AG20443 (cell line): ENCODE results near the gene SH3BP4.
"Not testable (repeated sequence)": the region's sequence is repeated elsewhere in the genome, so short reads cannot be mapped to it uniquely, and the experiment has no call there.

ENCODE experiments used
- DNase-seq: peaks from one replicate; pipeline ENCODE4 v3.0.0; 2012; ENCODE audit warnings: low spot score, mixed read lengths

SH3BP4 gene

GRCh38 chr2:235057616-235058015 is 105.8 kb downstream of the SH3BP4 start:
- DNase-seq = not testable (repeated sequence)

DNA sequence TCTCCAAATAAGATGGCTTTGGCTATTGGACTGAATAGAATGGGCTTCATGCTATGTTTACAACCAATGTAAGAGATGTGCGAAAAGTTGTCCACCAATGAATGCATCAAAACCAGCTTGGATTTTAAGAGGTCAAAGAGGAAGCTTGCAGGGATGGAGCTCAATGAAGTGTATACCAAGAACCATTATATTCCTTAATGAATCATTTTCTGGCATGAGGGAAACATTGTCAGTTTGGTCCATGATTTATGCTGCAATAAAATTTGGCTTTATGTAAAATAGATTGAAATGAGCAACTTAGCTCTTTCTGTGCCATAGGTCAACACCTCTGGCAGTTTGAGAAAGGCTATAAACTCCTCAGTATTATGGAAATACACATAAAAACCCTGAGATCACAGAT is 107.3 kb downstream of the SH3BP4 start:
- DNase-seq = no peak

GRCh38 chr2:235061656-235062055 is 109.8 kb downstream of the SH3BP4 start:
- DNase-seq = no peak

DNA sequence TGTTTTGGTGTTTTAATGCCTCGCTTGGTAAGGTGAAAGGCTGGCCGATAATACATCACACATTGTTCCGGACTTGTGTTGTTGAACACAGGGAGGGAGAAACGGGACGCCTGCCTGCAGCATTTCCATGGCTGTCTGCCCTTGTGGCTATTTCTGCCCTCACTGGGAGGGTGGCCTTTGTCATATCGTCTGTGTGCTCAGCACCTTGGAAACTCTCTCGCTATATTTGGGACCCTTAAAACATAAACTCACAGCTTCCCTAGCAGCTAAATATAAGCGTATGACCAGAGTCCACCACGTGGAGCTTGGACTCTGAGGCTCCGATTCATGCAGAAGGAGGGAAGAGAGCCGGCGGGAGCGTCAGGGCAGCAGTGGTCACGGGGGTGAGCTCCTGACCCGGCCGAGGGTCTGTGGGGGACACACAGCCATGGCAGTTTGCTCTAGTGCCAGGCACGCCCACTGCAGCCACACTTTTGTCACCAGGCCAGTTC is 111.7 kb downstream of the SH3BP4 start:
- DNase-seq = no peak

- DNase-seq = no peak
Measured at GRCh38 chr2:235064976-235065375, 113.2 kb downstream of the SH3BP4 start.

GRCh38 chr2:235066490-235066889 is 114.7 kb downstream of the SH3BP4 start:
- DNase-seq = no peak

GRCh38 chr2:235066895-235067294 is 115.1 kb downstream of the SH3BP4 start:
- DNase-seq = no peak

DNA sequence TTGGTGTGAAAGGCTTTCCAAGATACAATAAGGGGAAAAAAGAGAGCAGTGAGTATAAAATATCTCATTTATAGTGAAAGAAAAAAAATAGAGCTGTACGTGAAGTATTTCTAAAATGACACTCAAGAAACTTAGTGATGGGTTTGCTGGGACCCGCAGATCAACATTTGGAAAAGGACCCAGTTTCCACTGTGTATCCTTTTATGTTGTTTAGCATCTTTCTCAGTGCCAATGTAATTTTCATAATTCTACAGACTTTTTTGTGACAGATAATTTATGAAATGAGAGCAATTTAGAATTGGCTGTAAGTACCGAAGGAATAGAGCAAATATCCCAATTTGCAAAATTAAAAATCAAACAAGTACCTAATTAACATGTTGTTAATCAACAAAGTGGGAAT is 116.9 kb downstream of the SH3BP4 start:
- DNase-seq = no peak

DNA sequence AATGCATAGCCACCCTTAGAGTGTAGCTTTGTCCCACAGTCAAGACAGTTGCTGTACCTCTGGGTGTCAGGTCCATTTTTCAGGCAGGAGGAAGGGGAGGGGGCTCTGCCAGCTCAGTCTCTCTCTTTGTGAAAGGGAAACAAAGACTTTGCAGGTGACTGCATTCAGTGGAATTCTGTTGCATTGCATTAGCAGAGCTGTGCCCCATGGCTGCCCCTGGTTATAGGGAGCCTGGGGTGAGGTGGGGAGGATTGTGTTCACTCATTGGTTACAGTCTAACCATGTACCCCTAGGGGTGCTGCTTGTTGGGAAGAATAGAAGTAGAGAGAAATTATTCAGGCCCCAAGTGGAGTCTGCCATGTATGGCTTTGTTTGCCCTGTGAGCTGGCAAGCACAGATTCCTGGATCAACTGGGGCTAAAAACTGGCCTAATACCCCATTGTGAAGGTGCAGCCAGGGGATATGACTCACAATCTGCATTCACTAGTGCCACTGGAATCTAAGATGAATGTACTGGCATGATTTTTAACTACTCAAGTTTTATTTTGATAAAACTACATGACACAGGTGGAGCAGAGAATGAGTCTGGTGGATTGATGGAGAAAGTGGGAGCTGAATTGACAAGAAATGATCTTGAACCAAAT is 118.4 kb downstream of the SH3BP4 start:
- no peak for DNase-seq

GRCh38 chr2:235073868-235074413 is 122.1 kb downstream of the SH3BP4 start:
- no peak for DNase-seq

DNA sequence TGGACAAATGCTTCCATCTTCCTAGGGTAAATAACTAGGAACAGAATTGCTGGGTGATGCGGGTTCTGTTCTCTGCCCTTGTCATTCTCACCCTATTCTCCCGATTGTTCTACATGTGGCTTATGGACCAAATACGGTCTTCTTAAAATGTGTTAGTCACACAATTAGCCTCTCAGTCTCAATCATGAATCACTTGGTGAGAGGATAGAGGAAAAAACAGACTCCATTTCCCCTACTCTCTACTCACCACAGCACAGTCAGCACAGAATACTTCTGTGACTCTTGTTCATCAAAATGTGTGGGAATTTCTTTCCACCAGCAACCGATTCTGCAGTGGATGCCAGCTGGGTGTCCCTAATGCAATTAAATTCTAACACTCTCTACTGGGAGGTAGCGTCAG is 125.2 kb downstream of the SH3BP4 start:
- DNase-seq = peak; percentile 55

- DNase-seq = no peak
Measured at GRCh38 chr2:235078182-235078581, 126.4 kb downstream of the SH3BP4 start.

- no peak for DNase-seq
Measured at GRCh38 chr2:235078914-235079472, 127.2 kb downstream of the SH3BP4 start.

DNA sequence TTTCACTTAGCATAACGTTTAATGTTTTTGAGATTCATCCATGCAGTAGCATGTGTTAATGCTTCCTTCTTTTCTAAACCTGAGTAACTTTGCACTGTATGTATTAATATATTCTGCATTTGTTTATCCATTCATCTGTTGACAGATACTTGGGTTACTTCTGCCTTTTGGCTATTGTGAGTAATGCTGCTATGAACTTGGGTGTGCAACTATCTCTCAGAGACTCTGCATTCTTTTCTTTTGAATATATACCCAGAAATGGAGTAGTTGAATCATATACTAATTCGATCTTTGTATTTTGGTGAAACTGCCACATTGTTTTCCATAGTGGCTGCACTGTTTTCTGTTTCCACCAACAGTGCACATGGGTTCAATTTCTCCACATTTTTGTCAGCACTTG is 128.3 kb downstream of the SH3BP4 start:
- DNase-seq = no peak

DNA sequence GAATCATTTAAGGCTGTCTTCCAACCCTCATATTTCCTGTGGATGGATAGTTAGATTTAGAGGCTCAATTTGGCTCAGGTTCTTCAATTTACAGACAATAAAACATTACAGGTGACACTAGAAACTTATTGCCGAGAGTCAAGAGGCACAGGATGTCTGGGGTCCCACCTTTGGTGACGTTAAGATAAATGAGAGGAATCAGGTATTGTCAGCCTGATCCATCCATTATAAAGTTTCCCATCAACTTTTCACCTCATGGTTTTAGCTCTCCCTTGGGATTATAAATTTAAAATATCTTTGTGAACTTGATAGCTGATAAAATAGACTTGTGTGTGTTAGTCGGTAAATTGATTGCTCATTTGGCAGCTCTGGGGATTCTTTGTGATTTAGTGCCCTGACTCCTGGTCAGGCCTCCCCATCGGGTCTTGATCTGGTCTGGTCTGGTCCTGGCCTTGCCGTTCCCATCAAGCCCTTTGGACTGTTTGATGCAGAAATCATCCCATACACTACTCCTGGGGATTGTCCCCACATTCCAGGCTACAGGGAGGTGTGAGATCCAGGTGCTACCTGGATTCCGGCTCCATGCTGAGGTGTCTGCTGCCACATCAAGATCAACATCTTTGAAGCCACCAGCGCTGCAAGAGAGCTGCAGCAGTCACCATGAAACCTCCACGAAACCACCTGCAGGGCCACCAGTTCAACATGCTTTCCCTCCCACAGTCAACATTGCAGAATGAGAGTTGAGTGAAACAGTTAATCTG is 130.9 kb downstream of the SH3BP4 start:
- DNase-seq = no peak

GRCh38 chr2:235083822-235084221 is 132.0 kb downstream of the SH3BP4 start:
- DNase-seq = no peak

DNA sequence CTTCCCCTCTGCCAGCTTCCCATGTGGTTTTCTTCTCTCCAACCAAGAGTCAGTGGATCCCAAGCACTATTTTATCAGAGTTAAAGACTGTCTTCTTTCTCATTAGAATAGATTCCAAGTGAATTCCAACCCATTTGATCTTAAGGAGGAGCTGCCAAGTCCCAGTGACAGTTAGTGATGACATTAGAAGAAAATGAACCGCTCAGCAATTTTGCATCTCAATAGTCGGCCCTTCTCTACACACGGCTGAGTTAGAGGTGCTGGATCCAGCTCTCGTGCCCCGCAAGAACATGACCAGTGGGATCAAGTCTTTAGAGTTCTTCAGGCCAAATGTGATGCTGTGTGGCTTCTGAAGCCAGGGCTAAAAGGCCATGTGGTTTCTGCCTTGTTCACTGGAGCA is 132.6 kb downstream of the SH3BP4 start:
- DNase-seq = no peak

DNA sequence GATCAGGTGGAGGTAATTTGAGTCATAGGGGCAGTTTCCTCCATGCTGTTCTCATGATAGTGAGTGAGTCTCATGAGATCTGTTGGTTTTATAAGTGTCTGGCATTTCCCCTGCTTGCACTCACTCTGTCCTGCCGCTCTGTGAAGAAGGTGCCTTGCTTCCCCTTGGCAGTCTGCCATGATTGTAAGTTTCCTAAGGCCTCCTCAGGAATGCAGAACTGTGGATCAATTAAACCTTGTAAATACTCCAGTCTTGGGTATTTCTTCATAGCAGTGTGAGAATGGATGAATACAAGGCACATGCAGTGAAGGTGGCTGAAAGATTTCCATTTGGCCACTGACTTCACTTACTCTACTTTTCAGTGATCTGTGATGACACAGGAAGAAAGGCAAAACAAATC is 133.7 kb downstream of the SH3BP4 start:
- DNase-seq = no peak

DNA sequence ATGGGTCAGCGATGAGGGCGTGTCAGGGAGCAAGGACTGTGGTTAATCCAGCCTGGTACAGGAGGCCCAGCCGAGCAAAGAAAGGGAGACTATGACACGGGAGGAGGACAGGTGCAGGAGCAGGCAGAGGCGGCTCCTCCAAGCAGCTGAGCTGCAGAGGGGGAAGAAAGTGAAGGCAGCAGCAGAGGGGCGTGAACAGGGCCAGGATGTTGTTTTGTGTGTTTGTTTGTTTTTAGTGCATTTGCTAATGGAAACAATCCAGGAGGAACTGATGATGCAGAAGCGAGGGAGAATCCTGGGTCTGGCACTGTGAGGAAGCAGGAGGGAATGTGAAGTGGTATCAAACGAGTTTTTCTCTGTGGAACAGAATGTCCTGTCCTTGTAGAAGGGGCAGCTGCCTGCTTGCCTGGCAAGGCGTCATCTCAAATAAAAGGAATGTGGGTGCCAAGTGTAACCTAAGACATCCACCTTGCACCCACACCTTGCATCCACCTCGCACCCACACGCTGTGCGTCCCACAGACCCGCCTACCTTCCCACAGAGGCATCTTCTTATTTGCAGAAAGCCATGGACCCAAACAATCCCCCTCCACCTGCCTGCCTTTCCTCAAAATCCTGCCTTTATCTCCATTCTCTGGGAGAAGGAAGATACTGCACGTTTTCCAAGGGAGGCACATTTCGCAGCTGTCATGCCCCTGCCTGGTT is 134.8 kb downstream of the SH3BP4 start:
- DNase-seq = no peak

DNA sequence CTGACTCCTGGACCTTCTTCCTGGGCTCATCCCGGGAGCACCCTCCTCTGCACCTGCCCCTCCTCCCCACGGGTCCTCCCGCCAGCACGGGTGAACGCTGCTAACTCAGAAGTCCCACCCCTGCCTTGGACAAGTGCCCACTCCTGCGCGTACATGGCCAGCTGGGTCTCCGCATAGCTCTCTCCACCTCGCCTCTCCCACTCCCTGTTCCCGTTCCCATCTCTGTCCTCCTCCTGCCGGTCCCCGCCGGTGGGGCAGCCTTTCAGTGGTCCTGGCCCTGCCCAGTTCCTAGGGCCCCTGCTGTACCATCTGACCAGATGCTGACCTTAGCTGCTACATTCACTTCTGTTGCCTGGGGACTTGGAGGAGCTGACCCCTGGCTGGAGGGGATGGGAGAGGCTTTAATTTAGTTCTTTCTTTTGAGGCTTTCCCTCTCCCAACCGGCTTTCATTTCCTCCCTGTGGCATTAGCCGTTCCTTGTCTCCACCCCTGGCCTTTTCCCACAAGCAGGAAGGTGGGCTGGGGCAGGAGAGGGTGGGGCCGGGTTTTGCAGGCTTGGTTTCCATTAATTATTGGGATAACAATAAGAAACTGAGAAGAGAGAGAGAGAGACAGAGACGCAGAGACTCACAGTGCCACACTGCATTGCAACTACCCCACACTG is 136.1 kb downstream of the SH3BP4 start:
- DNase-seq = no peak

- DNase-seq = no peak
Measured at GRCh38 chr2:235088496-235088921, 136.7 kb downstream of the SH3BP4 start.

GRCh38 chr2:235091421-235091820 is 139.6 kb downstream of the SH3BP4 start:
- peak; percentile 64 for DNase-seq
